ENCODE results near the gene TMEM86B.

- TF ChIP-seq CTCF (IDR thresholded peaks at IDR 0.05) (no peak), POLR2A (IDR thresholded peaks at IDR 0.05) (no peak)
Observed at GRCh38 chr19:55197528-55197927, 31.0 kb downstream of the TMEM86B start.

Measured in testis (tissue), 2 donors.